GM18507 (cell line): ENCODE data around the gene ETS1.

Experiments
- DNase-seq: peaks from one replicate; pipeline ENCODE4 v3.0.0; 2011; ENCODE audit warnings: low read depth; ENCODE audit not compliant: insufficient read length; ENCODE audit errors: extremely low spot score
- FAIRE-seq: peaks from 2 replicates; lab custom pipeline; 2011; peaks lifted over from hg19 to GRCh38; lab: Jason Lieb, UNC

ETS1 gene

GRCh38 chr11:128524172-128524571, 63.2 kb downstream of the ETS1 start:
- DNase-seq, result no peak
- FAIRE-seq, result no peak

GRCh38 chr11:128523641-128524040, 63.7 kb downstream of the ETS1 start:
- FAIRE-seq, result peak; percentile 42
- DNase-seq, result no peak

- DNase-seq, result no peak
- FAIRE-seq, result peak; percentile 67
Observed at GRCh38 chr11:128522943-128523518, 64.3 kb downstream of the ETS1 start.

- DNase-seq (peak; percentile 85), FAIRE-seq (peak; percentile 92)
Observed at GRCh38 chr11:128522055-128522942, 65.1 kb downstream of the ETS1 start.

GRCh38 chr11:128521682-128522054, 65.7 kb downstream of the ETS1 start:
- peak; percentile 33 for FAIRE-seq
- no peak for DNase-seq

GRCh38 chr11:128520888-128521681, 66.3 kb downstream of the ETS1 start:
- no peak for FAIRE-seq

GRCh38 chr11:128520206-128520887, 67.0 kb downstream of the ETS1 start:
- peak; percentile 86 for FAIRE-seq

More at GRCh38 chr11:128520888-128521681, 66.3 kb downstream of the ETS1 start:
- no peak for DNase-seq

GRCh38 chr11:128519338-128519737, 68.0 kb downstream of the ETS1 start:
- no peak for DNase-seq
- FAIRE-seq, result peak; percentile 94

More at GRCh38 chr11:128520206-128520887, 67.0 kb downstream of the ETS1 start:
- no peak for DNase-seq

GRCh38 chr11:128518493-128519207, 68.7 kb downstream of the ETS1 start:
- DNase-seq, result no peak
- FAIRE-seq, result no peak

GRCh38 chr11:128517451-128518230, 69.7 kb downstream of the ETS1 start:
- FAIRE-seq (peak; percentile 77), DNase-seq (no peak)

GRCh38 chr11:128516886-128517285, 70.5 kb downstream of the ETS1 start:
- no peak for FAIRE-seq
- DNase-seq, result no peak

- DNase-seq, result no peak
Observed at GRCh38 chr11:128515826-128516778, 71.3 kb downstream of the ETS1 start.

GRCh38 chr11:128515086-128515485, 72.3 kb downstream of the ETS1 start:
- DNase-seq (no peak), FAIRE-seq (no peak)

More at GRCh38 chr11:128515826-128516778, 71.3 kb downstream of the ETS1 start:
- FAIRE-seq, result no peak

- DNase-seq (no peak), FAIRE-seq (no peak)
Observed at GRCh38 chr11:128513915-128514681, 73.3 kb downstream of the ETS1 start.

- no peak for DNase-seq
- FAIRE-seq, result no peak
Observed at GRCh38 chr11:128512474-128512996, 74.8 kb downstream of the ETS1 start.

GRCh38 chr11:128511712-128512111, 75.6 kb downstream of the ETS1 start:
- no peak for DNase-seq
- FAIRE-seq, result no peak
